ENCODE results near the gene LAPTM4A. TPM values are rescaled to one million over a fixed set of nuclear protein-coding genes. Genes with fewer than 3 reads are reported as not detected.
A peak's percentile ranks its signal among the peaks of the same experiment; 100 is the strongest.

The LAPTM4A gene
- total RNA-seq, 1 experiment from 2014 or later, result 123 TPM

GRCh38 chr2:20050646-20051531 is 539 bp downstream of the LAPTM4A start:
- Histone ChIP-seq H3K27me3 (ENCODE audit: control insufficient read depth, insufficient read depth, low read length) (no peaks in the 10 kb centered on the region), H3K4me1 (ENCODE audit: control insufficient read depth, insufficient read depth, low read length) (peaks cover 23% of the 10 kb centered on the region), H3K27ac (ENCODE audit: low read length) (peak overlapping the region; percentile 99), H3K9me3 (ENCODE audit: control insufficient read depth, insufficient read depth, low read depth, low read length) (no peaks in the 10 kb centered on the region), H3K36me3 (ENCODE audit: control insufficient read depth, insufficient read depth, low read length) (peaks cover 4% of the 10 kb centered on the region; the same call in 1 of the 2 replicates), H3K4me3 (ENCODE audit: low read depth in 2 of 2, low read length in 2 of 2) (peak overlapping the region; percentile 98)
- BruUV-seq (replicated peaks), result TSS peak; percentile 76
- POLR2A ChIA-PET, result no interaction called here
- DNase-seq (ENCODE audit: low read depth, low spot score), result peak; percentile 32
- peak; percentile 44 for ATAC-seq
- in situ Hi-C loops (cut with HindIII; ENCODE audit: low pct_unique_long_range_greater_than_20kb, low sequenced_read_pairs) (no loop called here), intact Hi-C loops (cut with micrococcal nuclease; ENCODE audit: unreplicated experiment) (no loop called here)
- TF ChIP-seq REST (IDR thresholded peaks at IDR 0.05; ENCODE audit: insufficient read depth in 1 of 2, low read depth in 2 of 2, low read length in 1 of 2) (no peak), TCF7L2 (IDR thresholded peaks at IDR 0.05; ENCODE audit: low read depth, low read length) (no peak), CTCF (IDR thresholded peaks at IDR 0.05) (peak; percentile 11; the same call in 1 of the 2 replicates), POLR2AphosphoS5 (IDR thresholded peaks at IDR 0.05; ENCODE audit: low read depth, low read length) (no peak), SIN3A (IDR thresholded peaks at IDR 0.05; ENCODE audit: borderline replicate concordance, insufficient read depth, low read depth, low read length) (peak; percentile 78; the same call in 1 of the 2 replicates)
- CTCF ChIA-PET, result interaction anchor here (0.7 kb wide), 1 partner anchor 250 kb away, joined by 8 read pairs; no protein-coding TSS in a partner anchor

- no peaks in the 10 kb centered on the region for H3K27me3 ChIP-seq (ENCODE audit: control insufficient read depth, insufficient read depth, low read length)
- peaks cover 23% of the 10 kb centered on the region for H3K4me1 ChIP-seq (ENCODE audit: control insufficient read depth, insufficient read depth, low read length)
- no peaks in the 10 kb centered on the region for H3K9me3 ChIP-seq (ENCODE audit: control insufficient read depth, insufficient read depth, low read depth, low read length)
- intact Hi-C loops (cut with micrococcal nuclease; ENCODE audit: unreplicated experiment), result no loop called here
- H3K36me3 ChIP-seq (ENCODE audit: control insufficient read depth, insufficient read depth, low read length), result peaks cover 4% of the 10 kb centered on the region; the same call in 1 of the 2 replicates
- in situ Hi-C loops (cut with HindIII; ENCODE audit: low pct_unique_long_range_greater_than_20kb, low sequenced_read_pairs), result no loop called here
- no peak for DNase-seq (ENCODE audit: low read depth, low spot score)
- ChIA-PET POLR2A (no interaction called here), CTCF (no interaction called here)
- BruUV-seq (replicated peaks), result no TSS peak
- ATAC-seq, result no peak
- peak overlapping the region; percentile 99 for H3K27ac ChIP-seq (ENCODE audit: low read length)
- peak overlapping the region; percentile 98 for H3K4me3 ChIP-seq (ENCODE audit: low read depth in 2 of 2, low read length in 2 of 2)
- TF ChIP-seq POLR2AphosphoS5 (IDR thresholded peaks at IDR 0.05; ENCODE audit: low read depth, low read length), result no peak
- no peak for TF ChIP-seq TCF7L2 (IDR thresholded peaks at IDR 0.05; ENCODE audit: low read depth, low read length)
- TF ChIP-seq CTCF (IDR thresholded peaks at IDR 0.05), result no peak
- no peak for TF ChIP-seq REST (IDR thresholded peaks at IDR 0.05; ENCODE audit: insufficient read depth in 1 of 2, low read depth in 2 of 2, low read length in 1 of 2)
- no peak for TF ChIP-seq SIN3A (IDR thresholded peaks at IDR 0.05; ENCODE audit: borderline replicate concordance, insufficient read depth, low read depth, low read length)
Observed at GRCh38 chr2:20050104-20050645, 1.3 kb downstream of the LAPTM4A start.
